ENCODE data around the gene RPS27A.
"Not testable (repeated sequence)": the region's sequence is repeated elsewhere in the genome, so short reads cannot be mapped to it uniquely, and the experiment has no call there.

The RPS27A gene

GRCh38 chr2:55239656-55240222, 7.3 kb downstream of the RPS27A start:
- DNase-seq: no peak

- DNase-seq: not testable (repeated sequence)
Measured at GRCh38 chr2:55241582-55241981, 9.1 kb downstream of the RPS27A start.

- DNase-seq: no peak
Measured at GRCh38 chr2:55242617-55243016, 10.1 kb downstream of the RPS27A start.

GRCh38 chr2:55245411-55245810, 12.9 kb downstream of the RPS27A start:
- no peak for DNase-seq

- no peak for DNase-seq
Measured at GRCh38 chr2:55247025-55247424, 14.5 kb downstream of the RPS27A start.

- no peak for DNase-seq
Measured at GRCh38 chr2:55252832-55253231, 20.3 kb downstream of the RPS27A start.

GRCh38 chr2:55259586-55259985, 27.1 kb downstream of the RPS27A start:
- not testable (repeated sequence) for DNase-seq

GRCh38 chr2:55268288-55268906, 35.9 kb downstream of the RPS27A start:
- DNase-seq: no peak

GRCh38 chr2:55268907-55269644, 36.6 kb downstream of the RPS27A start, which contains the start of gene MTIF2:
Gene MTIF2 (minus strand): TSS chr2:55269231. CDS start chr2:55263858, 5,373 bp downstream.
- peak; percentile 93 for DNase-seq

- DNase-seq: no peak
Measured at GRCh38 chr2:55269645-55269990, 37.1 kb downstream of the RPS27A start.

GRCh38 chr2:55274346-55274745, 41.9 kb downstream of the RPS27A start:
- DNase-seq: not testable (repeated sequence)

GRCh38 chr2:55277310-55277709, 44.8 kb downstream of the RPS27A start:
- DNase-seq: no peak

- not testable (repeated sequence) for DNase-seq
Measured at GRCh38 chr2:55279214-55279835, 46.8 kb downstream of the RPS27A start.

GRCh38 chr2:55279859-55280424, 47.5 kb downstream of the RPS27A start:
- DNase-seq: not testable (repeated sequence)

GRCh38 chr2:55280851-55281546, 48.5 kb downstream of the RPS27A start:
- not testable (repeated sequence) for DNase-seq

- DNase-seq: peak; percentile 82
Measured at GRCh38 chr2:55282110-55282917, 49.8 kb downstream of the RPS27A start.

GRCh38 chr2:55283083-55283482, 50.6 kb downstream of the RPS27A start:
- no peak for DNase-seq

Measured in NCI-H226 (cell line).